ENCODE results near the gene FAM13B.
A peak's percentile ranks its signal among the peaks of the same experiment; 100 is the strongest.

FAM13B gene

GRCh38 chr5:137890845-137891244, 142.0 kb downstream of the FAM13B start:
- DNase-seq, result no peak

GRCh38 chr5:137888863-137889759, 143.8 kb downstream of the FAM13B start, which contains the start of gene PKD2L2:
Gene PKD2L2 (plus strand): TSS chr5:137889457. CDS start chr5:137889492, 35 bp downstream.
- peak; percentile 13 for DNase-seq

- no peak for DNase-seq
Measured at GRCh38 chr5:137888466-137888862, 144.4 kb downstream of the FAM13B start.

Measured in NCI-H2081 treated with DMSO at 0.1 percent for 48 hours (cell line).